CD4-positive, alpha-beta memory T cell (primary cell): ENCODE results near the gene LGALS7. TPM values are rescaled to one million over a fixed set of nuclear protein-coding genes. Genes with fewer than 3 reads are reported as not detected.
A peak's percentile ranks its signal among the peaks of the same experiment; 100 is the strongest.
"Not testable (repeated sequence)": the region's sequence is repeated elsewhere in the genome, so short reads cannot be mapped to it uniquely, and the experiment has no call there.

Experiments used
- CTCF ChIA-PET: fragments of 350-600 bp; sonication (Branson Sonifier 250); formaldehyde crosslinking; loops from one replicate; lab custom pipeline; 2021; ENCODE audit warnings: inconsistent platforms; ENCODE audit not compliant: partially characterized antibody; lab: Charles Lee
- POLR2A ChIA-PET: fragments of 350-600 bp; sonication (Branson Sonifier 250); formaldehyde crosslinking; loops from one replicate; lab custom pipeline; 2021; ENCODE audit not compliant: partially characterized antibody; lab: Charles Lee
- DNase-seq, 5 donors: peaks; one replicate each; pipeline versions ENCODE4 v3.0.0 to v3.0.0-alpha.2; 2020 to 2022; ENCODE audit warnings: mixed read lengths in 1 of 5
- H3K27ac ChIP-seq: one replicate; pipeline ENCODE4 v1.7.0; 2013; ENCODE audit warnings: low read depth, low read length
- H3K27me3 ChIP-seq: 2 replicates; pipeline ENCODE4 v1.7.0; 2013; ENCODE audit warnings: mild to moderate bottlenecking, low read length, moderate library complexity; ENCODE audit not compliant: insufficient read depth
- H3K36me3 ChIP-seq: 2 replicates; pipeline ENCODE4 v1.7.0; 2013; ENCODE audit warnings: mild to moderate bottlenecking, low read length, moderate library complexity; ENCODE audit not compliant: insufficient read depth
- H3K4me1 ChIP-seq: 2 replicates; pipeline ENCODE4 v1.7.0; 2013; ENCODE audit warnings: mild to moderate bottlenecking, low read length, moderate library complexity; ENCODE audit not compliant: insufficient read depth
- H3K4me3 ChIP-seq, 2 donors: one replicate each; pipeline ENCODE4 v1.7.0; 2013; ENCODE audit warnings: low read length in 2 of 2, mild to moderate bottlenecking in 1 of 2
- H3K9me3 ChIP-seq, 2 donors: one replicate each; pipeline ENCODE4 v1.7.0; 2013; ENCODE audit warnings: low read length in 2 of 2, control low read depth in 1 of 2; ENCODE audit not compliant: control insufficient read depth in 1 of 2
- H3K27ac Mint-ChIP-seq, 7 donors: one replicate each; pipeline ENCODE4 v1.8.0; 2020 to 2021; ENCODE audit warnings: mixed read lengths in 7 of 7, mild to moderate bottlenecking in 6 of 7, inconsistent platforms in 3 of 7, moderate library complexity in 3 of 7
- H3K27me3 Mint-ChIP-seq, 2 donors: one replicate each; pipeline ENCODE4 v1.8.0; 2020 to 2021; ENCODE audit warnings: mixed read lengths in 2 of 2
- H3K36me3 Mint-ChIP-seq, 2 donors: one replicate each; pipeline ENCODE4 v1.8.0; 2020 to 2021; ENCODE audit warnings: mixed read lengths in 2 of 2, inconsistent platforms in 1 of 2, mild to moderate bottlenecking in 1 of 2
- H3K4me1 Mint-ChIP-seq, 4 donors: one replicate each; pipeline ENCODE4 v1.8.0; 2020 to 2021; ENCODE audit warnings: mixed read lengths in 4 of 4, mild to moderate bottlenecking in 1 of 4
- H3K4me3 Mint-ChIP-seq, 8 donors: one replicate each; pipeline ENCODE4 v1.8.0; 2020 to 2021; ENCODE audit warnings: mixed read lengths in 8 of 8, mild to moderate bottlenecking in 7 of 8, moderate library complexity in 6 of 8, inconsistent platforms in 3 of 8
- H3K9me3 Mint-ChIP-seq, 8 donors: one replicate each; pipeline ENCODE4 v1.8.0; 2020 to 2021; ENCODE audit warnings: mixed read lengths in 8 of 8, mild to moderate bottlenecking in 5 of 8, inconsistent platforms in 3 of 8, moderate library complexity in 1 of 8
- intact Hi-C: fragments of 100-400 bp; cut with micrococcal nuclease; formaldehyde crosslinking; loops from one replicate; pipeline ENCODE4 v1.15.1; 2023
- polyA plus RNA-seq, 2 donors: library from polyadenylated mRNA; unstranded; fragments of 300-500 nt; fragmentation: Illumina TruSeq; gene quantifications; one replicate each; pipeline ENCODE4 v1.2.3, GENCODE V29; 2021
- total RNA-seq, 2 experiments: library from RNA; stranded (reverse); gene quantifications; one replicate each; pipeline ENCODE4 v1.2.3, GENCODE V29; 2021

The LGALS7 gene
- total and polyA plus RNA-seq, 4 experiments from 2014 or later, result not detected

DNA sequence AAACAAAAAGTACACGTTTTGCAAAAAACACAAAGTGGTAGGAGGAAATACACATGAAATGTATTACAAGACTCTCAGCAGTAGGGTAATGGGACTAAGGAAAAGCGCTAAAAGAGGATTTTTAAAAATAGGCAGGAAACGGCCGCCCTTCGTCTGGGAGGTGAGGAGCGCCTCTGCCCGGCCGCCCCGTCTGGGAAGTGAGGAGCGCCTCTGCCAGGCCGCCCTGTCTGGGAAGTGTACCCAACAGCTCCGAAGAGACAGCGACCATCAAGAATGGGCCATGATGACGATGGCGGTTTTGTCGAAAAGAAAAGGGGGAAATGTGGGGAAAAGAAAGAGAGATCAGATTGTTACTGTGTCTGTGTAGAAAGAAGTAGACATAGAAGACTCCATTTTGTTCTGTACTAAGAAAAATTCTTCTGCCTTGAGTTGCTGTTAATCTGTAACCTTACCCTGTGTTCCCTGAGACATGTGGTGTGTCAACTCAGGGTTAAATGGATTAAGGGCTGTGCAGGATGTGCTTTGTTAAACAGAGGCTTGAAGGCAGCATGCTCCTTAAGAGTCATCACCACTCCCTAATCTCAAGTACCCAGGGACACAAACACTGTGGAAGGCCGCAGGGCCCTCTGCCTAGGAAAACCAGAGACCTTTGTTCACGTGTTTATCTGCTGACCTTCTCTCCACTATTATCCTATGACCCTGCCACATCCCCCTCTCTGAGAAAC, 34.2 kb upstream of the LGALS7 start:
- H3K27ac ChIP-seq, H3K9me3 Mint-ChIP-seq, DNase-seq, H3K36me3 ChIP-seq, H3K27me3 ChIP-seq, H3K4me3 Mint-ChIP-seq, H3K36me3 Mint-ChIP-seq, H3K27me3 Mint-ChIP-seq, H3K4me3 ChIP-seq, POLR2A ChIA-PET, H3K4me1 ChIP-seq, intact Hi-C loops, CTCF ChIA-PET, H3K4me1 Mint-ChIP-seq, H3K9me3 ChIP-seq: not testable (repeated sequence)
- peak overlapping the region in 1 of 7 donors; percentile 8 for H3K27ac Mint-ChIP-seq

DNA sequence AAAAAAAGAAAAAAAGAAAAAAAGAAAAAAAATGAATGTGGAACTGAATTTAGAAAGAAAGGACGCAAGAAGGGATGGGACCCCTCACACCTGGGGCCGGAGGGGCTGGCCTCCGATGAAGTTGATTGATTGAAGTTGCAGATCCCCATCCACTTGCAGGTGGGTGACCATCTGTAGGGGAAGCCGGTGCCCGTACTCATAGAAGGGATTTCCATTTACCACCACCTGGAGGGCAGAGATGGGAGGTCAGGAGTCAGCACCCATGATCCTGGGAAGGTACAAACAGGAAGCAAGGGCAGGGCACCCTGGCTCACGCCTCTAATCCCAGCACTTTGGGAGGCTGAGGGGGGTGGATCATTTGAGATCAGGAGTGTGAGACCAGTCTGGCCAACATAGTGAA, 33.1 kb upstream of the LGALS7 start:
- Histone ChIP-seq H3K36me3 (no peaks in the 10 kb centered on the region), H3K4me3 (no peak overlapping the region), H3K9me3 (no peaks in the 10 kb centered on the region), H3K4me1 (peaks cover 6% of the 10 kb centered on the region), H3K27me3 (no peaks in the 10 kb centered on the region), H3K27ac (no peak overlapping the region)
- no peak for DNase-seq
- Mint-ChIP-seq H3K4me1 (peaks cover 4 to 8% (median 6%) of the 10 kb centered on the region in 4 donors), H3K27ac (no peak overlapping the region), H3K36me3 (peaks cover 0 to 5% of the 10 kb centered on the region in 2 donors), H3K9me3 (no peaks in the 10 kb centered on the region), H3K4me3 (no peak overlapping the region), H3K27me3 (no peaks in the 10 kb centered on the region)
- intact Hi-C loops, result no loop called here
- CTCF ChIA-PET, result no interaction called here
- POLR2A ChIA-PET, result no interaction called here

DNA sequence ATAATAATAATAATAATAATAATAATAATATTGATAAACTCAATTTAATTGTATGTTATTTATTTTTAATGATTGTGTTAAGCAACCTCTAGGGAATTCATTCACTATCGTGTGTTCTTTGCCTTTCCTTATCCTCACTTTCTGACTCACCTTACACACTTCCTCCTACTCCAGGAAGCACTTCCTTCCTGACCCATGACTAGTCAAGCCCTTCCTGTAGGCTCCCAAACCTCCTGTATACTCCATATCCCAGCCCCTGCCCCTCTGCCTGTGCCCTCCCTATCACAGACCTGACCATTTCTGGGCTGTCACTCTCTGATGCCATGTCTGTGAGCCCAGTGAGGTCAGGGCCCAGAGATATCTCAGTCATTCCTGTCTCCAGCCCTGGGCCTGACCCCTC, 31.9 kb upstream of the LGALS7 start:
- POLR2A ChIA-PET, result no interaction called here
- no peak for DNase-seq
- Histone ChIP-seq H3K4me3 (no peak overlapping the region), H3K4me1 (peaks cover 6% of the 10 kb centered on the region), H3K27me3 (no peaks in the 10 kb centered on the region), H3K27ac (no peak overlapping the region), H3K9me3 (no peaks in the 10 kb centered on the region), H3K36me3 (no peaks in the 10 kb centered on the region)
- Mint-ChIP-seq H3K36me3 (peaks cover 0 to 5% of the 10 kb centered on the region in 2 donors), H3K4me1 (peaks cover 4 to 8% (median 6%) of the 10 kb centered on the region in 4 donors), H3K27me3 (no peaks in the 10 kb centered on the region), H3K9me3 (no peaks in the 10 kb centered on the region), H3K4me3 (peak overlapping the region in 1 of 8 donors; percentile 29), H3K27ac (peak overlapping the region in 2 of 7 donors; percentile 64 to 81)
- intact Hi-C loops, result no loop called here
- CTCF ChIA-PET, result no interaction called here

DNA sequence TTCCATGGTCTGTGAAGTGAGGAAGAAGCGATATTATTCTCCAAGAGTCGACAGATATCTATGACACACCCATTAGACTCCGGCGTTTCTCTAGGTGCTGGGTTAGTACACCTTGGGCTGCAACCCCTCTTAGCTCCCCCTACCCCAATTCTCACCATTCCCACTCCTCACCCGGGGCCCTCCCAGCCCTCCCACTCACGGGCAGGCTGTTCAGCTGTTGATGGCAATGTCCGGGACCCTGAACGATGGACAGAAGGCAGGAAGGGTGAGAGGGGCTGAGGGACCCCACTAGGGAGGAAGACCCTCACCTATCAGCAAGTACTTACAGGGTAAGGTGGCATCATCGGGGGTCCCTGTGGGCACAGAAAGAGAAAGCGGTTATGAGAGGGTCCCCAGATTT, 30.2 kb upstream of the LGALS7 start:
- peaks cover 6% of the 10 kb centered on the region for H3K4me1 ChIP-seq
- Mint-ChIP-seq H3K9me3 (peaks cover 0 to 2% (median 0%) of the 10 kb centered on the region in 8 donors), H3K27me3 (no peaks in the 10 kb centered on the region), H3K27ac (no peak overlapping the region), H3K4me3 (no peak overlapping the region), H3K36me3 (peaks cover 0 to 5% of the 10 kb centered on the region in 2 donors), H3K4me1 (peaks cover 3 to 8% (median 6%) of the 10 kb centered on the region in 4 donors)
- no peaks in the 10 kb centered on the region for H3K9me3 ChIP-seq
- intact Hi-C loops, result no loop called here
- DNase-seq, result no peak
- H3K4me3 ChIP-seq, result no peak overlapping the region
- CTCF ChIA-PET, result interaction anchor here (1.0 kb wide), 1 partner anchor 66 kb away, joined by 4 read pairs; no protein-coding TSS in a partner anchor
- H3K27me3 ChIP-seq, result no peaks in the 10 kb centered on the region
- no peaks in the 10 kb centered on the region for H3K36me3 ChIP-seq
- POLR2A ChIA-PET, result no interaction called here
- H3K27ac ChIP-seq, result no peak overlapping the region

DNA sequence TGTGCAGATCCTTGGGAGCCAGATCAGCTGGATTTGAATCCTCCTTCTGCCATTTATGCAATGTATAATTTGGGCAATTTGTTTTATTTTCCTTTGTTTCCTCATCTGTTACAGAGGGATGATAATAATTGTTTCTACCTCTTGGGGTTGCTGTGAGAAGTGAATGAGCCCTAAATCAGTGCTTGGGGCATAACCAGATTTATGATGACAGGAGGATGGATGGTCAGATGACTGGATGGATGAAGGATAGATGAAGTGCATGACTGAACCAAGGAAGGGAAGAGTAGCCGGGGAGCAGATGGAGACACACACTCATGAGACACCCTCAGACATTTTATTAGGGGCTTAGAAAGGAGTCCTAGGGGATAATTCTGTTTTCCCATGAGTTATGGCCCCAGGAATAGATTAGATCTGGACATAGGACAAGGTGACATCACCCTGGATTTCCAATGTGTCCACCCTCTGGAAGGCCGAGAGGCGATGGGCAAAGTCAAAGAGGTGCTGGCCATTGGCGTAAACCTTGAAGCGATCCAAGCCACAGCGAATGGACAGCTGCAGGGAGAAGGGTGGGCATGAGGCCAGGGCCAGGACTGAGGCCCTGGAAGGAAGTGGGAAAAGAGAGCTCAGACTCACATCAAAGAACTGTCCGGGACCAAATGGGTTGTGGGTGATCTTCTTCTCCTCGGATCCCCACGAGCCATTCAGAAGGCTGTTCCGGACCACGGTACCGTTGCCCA, 28.2 kb upstream of the LGALS7 start:
- CTCF ChIA-PET, result interaction anchor here (0.6 to 0.7 kb wide), 2 partner anchors 85 to 167 kb away, joined by 3 read pairs; no protein-coding TSS in a partner anchor
- Histone ChIP-seq H3K36me3 (no peaks in the 10 kb centered on the region), H3K27me3 (no peaks in the 10 kb centered on the region), H3K4me1 (peaks cover 6% of the 10 kb centered on the region), H3K9me3 (no peaks in the 10 kb centered on the region), H3K4me3 (no peak overlapping the region), H3K27ac (no peak overlapping the region)
- H3K4me3 Mint-ChIP-seq, result no peak overlapping the region
- POLR2A ChIA-PET, result no interaction called here
- intact Hi-C loops, result no loop called here
- H3K36me3 Mint-ChIP-seq, result peaks cover 0 to 5% of the 10 kb centered on the region in 2 donors
- H3K27me3 Mint-ChIP-seq, result no peaks in the 10 kb centered on the region
- no peak for DNase-seq
- peaks cover 0 to 2% (median 0%) of the 10 kb centered on the region in 8 donors for H3K9me3 Mint-ChIP-seq
- H3K27ac Mint-ChIP-seq, result no peak overlapping the region
- H3K4me1 Mint-ChIP-seq, result peaks cover 3 to 8% (median 5%) of the 10 kb centered on the region in 4 donors

DNA sequence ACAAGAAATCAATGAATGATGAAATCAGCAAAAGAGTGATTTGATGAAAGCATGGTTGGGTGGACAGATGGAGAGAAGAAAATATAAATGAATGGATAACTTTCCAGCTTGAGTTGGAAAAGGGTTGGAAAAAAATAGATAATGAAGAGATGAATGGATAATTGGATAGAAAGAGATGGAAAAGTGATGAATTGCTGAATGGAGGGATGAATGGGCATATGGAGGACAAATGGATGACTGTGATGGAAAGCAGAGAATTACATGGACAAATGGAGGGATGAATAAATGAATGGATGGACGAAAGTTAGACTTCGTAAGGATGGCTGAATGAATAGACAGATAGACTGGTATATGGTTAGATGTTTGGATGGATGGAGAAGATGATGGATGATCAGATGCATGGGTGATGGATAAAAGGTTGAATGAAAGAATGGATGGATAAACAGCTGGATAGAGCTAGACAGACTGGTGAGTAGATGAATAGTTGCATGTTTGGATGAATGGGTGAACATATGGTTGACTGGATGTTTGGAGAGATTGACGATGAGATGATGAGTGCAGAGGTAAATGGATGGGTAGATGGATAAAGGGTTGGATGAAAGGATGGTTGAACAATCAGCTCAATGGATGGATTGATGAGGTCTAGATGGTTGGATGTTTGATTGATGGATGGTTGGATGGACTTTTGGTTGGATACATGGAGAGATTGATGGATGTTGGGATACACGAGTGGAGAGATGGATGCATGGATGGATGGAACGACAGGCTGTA, 27.4 kb upstream of the LGALS7 start:
- Mint-ChIP-seq H3K36me3 (peaks cover 0 to 5% of the 10 kb centered on the region in 2 donors), H3K27me3 (no peaks in the 10 kb centered on the region), H3K4me1 (peaks cover 3 to 8% (median 5%) of the 10 kb centered on the region in 4 donors), H3K9me3 (peaks cover 0 to 2% (median 0%) of the 10 kb centered on the region in 8 donors), H3K4me3 (no peak overlapping the region), H3K27ac (no peak overlapping the region)
- Histone ChIP-seq H3K4me3 (no peak overlapping the region), H3K36me3 (no peaks in the 10 kb centered on the region), H3K4me1 (peaks cover 6% of the 10 kb centered on the region), H3K9me3 (no peaks in the 10 kb centered on the region), H3K27ac (no peak overlapping the region), H3K27me3 (no peaks in the 10 kb centered on the region)
- DNase-seq, result no peak
- intact Hi-C loops, result no loop called here
- POLR2A ChIA-PET, result no interaction called here
- CTCF ChIA-PET, result interaction anchor here (0.6 to 0.8 kb wide), 2 partner anchors 85 to 87 kb away, joined by 3 read pairs; no protein-coding TSS in a partner anchor

DNA sequence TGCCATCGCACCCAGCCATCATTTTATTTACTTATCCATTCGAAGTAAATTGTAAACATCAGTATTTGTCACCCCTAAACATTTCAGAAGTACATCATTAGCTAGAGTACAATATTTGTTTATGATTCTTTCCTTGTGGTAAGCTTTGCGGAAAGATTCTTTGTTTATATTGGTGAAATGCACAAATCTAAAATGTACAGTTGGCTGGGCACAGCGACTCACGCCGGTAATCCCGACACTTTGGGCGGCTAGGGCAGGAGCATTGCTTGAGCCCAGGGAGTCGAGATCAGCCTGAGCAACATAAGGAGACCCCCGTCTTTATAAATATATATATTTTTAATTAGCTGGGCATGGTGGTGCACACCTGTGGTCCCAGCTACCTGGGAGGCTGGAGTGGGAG, 25.8 kb upstream of the LGALS7 start:
- no peak for DNase-seq
- no peaks in the 10 kb centered on the region for H3K27me3 Mint-ChIP-seq
- Histone ChIP-seq H3K27me3 (no peaks in the 10 kb centered on the region), H3K36me3 (no peaks in the 10 kb centered on the region), H3K4me1 (no peaks in the 10 kb centered on the region), H3K27ac (no peak overlapping the region), H3K4me3 (no peak overlapping the region), H3K9me3 (no peaks in the 10 kb centered on the region)
- no peaks in the 10 kb centered on the region for H3K36me3 Mint-ChIP-seq
- ChIA-PET POLR2A (no interaction called here), CTCF (interaction anchor here (0.9 kb wide), 1 partner anchor 30 kb away, joined by 3 read pairs; no protein-coding TSS in a partner anchor)
- no peak overlapping the region for H3K4me3 Mint-ChIP-seq
- intact Hi-C loops, result no loop called here
- H3K4me1 Mint-ChIP-seq, result peaks cover 0 to 1% (median 0%) of the 10 kb centered on the region in 4 donors
- H3K27ac Mint-ChIP-seq, result no peak overlapping the region
- peaks cover 0 to 2% (median 0%) of the 10 kb centered on the region in 8 donors for H3K9me3 Mint-ChIP-seq
